Measurements from ENCODE around the gene ALDH1L1.

Gene ALDH1L1

DNA sequence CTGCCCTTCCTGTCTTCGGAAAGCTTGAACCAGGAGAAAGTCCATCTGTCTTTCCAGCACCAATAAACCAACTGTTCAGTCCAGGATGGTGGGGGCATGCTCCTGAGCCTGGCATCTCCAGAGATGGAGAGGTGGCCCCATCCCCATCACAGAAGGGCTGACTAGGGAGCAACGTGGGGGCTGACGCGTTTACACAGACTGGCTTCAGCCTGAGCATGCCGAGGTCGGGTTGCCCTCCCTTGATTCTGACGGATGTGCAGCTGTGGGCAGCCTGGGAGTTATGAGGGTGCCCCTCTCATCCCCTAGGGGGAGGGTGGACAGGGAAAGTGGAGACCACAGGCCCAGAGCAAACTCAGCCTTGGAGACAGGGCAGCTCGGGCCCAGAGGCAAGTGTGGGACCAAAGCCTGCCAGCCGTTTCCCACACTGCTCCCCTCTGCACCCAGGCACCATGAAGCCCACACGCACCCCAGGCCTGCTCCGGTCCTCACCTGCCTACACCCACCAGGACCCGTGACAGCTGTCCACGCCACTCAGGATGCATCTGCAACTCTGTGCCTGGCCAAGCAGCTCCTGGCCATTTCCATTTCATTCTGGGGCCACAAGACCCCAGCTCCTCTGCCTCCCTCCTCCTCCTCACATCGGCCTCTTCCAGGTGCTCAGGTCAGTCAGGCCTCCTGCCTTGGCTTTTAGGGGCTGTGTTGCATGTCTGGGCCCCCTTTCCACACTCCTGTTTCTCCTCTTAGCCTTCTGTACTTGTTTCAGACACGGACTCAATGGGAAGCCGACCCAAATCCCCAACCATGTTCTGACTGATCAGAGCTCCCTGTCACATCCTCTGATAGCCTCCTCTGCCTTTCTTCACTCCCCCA lies 48.3 kb downstream of the ALDH1L1 start:
- DNase-seq: no peak

GRCh38 chr3:126130981-126131745 lies 49.2 kb downstream of the ALDH1L1 start:
- DNase-seq: no peak

- DNase-seq: no peak
Observed at GRCh38 chr3:126130081-126130855, 50.1 kb downstream of the ALDH1L1 start.

- DNase-seq: no peak
Observed at GRCh38 chr3:126129398-126129891, 50.9 kb downstream of the ALDH1L1 start.

- DNase-seq: no peak
Observed at GRCh38 chr3:126128504-126129397, 51.6 kb downstream of the ALDH1L1 start.

GRCh38 chr3:126127904-126128303 lies 52.5 kb downstream of the ALDH1L1 start:
- DNase-seq: no peak

GRCh38 chr3:126127452-126127851 lies 52.9 kb downstream of the ALDH1L1 start:
- no peak for DNase-seq

DNA sequence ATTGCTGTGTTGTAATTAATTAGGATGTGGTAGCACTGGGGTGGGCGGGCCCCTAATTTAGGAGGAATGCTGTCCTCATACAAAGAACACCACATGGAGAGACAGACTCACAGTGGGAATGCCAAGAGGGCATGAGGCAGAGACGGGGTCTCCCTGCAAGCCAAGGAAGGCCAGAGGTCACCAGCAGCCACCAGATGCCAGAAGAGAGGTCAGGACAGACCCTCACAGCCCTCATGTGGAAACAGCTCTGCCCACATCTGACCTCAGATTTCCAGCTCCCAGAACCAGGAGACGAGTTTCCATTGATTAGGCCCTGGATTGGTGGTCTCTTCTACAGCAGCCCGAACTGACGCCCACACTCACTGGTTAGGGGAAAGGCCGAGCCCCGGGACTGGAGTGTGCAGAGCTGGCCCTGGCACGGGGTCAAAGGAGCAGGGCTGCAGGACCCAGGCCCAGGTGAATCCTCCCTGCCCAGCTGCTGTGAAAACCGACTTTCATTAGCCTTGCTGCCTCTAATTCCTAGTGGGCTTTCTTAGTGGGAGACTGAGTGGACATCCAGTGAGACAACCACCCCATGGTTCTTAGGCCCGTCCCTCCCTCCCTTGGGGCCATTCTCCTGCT lies 53.5 kb downstream of the ALDH1L1 start:
- DNase-seq: no peak

DNA sequence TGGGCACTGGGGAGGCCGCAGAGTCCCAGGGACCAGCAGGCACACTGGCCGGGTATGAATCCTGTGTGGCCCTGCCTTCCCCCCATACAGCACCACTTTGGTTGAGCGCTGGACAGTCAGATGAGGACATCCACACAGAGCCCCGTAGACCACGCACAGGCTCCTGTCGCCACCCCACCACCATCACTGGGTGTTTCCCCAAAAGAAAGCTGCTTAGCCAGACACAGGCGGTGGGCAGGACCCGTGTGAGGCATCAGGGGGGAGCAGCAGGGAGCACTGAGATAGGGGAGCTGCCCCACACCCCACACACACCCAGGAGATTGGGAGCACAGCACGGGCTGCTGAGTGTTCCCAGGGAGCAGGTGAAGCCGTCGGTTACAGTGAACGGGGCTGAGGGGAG lies 54.1 kb downstream of the ALDH1L1 start:
- DNase-seq: no peak

DNA sequence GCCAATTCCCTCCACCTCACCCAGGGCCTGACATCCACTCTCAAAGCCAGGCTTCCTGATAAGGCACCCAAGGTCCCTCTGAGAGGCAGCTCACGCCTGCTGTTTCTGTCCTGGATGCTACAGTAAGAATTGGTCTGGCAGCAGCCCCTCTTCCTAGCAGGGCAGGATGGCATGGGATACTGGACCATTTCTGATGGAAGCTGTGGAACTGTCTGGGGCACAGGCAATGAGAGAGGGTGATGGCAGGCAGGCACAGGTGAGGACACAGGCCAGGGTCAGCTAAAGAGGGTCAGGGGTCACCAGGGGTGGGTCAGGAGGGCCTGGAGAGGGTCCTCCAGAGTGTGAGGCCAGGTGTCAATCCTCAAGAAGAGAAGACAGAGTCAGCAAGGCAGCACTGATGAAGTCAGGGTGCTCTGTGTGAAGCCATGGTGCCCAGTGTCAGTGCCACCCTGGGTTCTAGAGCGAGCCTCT lies 54.6 kb downstream of the ALDH1L1 start:
- no peak for DNase-seq

- no peak for DNase-seq
Observed at GRCh38 chr3:126125341-126125740, 55.0 kb downstream of the ALDH1L1 start.

- no peak for DNase-seq
Observed at GRCh38 chr3:126124896-126125295, 55.5 kb downstream of the ALDH1L1 start.

- DNase-seq: no peak
Observed at GRCh38 chr3:126124148-126124868, 56.1 kb downstream of the ALDH1L1 start.

DNA sequence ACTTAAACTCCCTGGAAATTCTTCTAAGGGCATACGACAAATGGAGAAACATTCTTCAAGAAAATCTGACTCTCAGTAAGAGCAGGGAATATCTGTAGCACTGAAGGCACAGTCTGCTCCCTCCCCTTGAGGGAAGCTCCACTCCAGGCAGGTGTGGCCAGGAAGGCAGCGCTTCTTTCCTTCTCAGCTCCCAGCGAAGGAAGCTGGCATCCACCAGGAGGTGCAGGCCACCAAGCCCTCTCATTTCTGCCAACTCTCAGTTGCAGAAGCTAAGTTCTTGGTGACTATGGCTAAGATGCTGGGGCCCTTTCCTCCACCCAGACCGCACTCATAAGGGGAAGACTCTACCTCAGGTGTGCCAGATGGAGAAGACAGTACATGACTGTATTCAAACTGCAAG lies 58.8 kb downstream of the ALDH1L1 start:
- DNase-seq: no peak

DNA sequence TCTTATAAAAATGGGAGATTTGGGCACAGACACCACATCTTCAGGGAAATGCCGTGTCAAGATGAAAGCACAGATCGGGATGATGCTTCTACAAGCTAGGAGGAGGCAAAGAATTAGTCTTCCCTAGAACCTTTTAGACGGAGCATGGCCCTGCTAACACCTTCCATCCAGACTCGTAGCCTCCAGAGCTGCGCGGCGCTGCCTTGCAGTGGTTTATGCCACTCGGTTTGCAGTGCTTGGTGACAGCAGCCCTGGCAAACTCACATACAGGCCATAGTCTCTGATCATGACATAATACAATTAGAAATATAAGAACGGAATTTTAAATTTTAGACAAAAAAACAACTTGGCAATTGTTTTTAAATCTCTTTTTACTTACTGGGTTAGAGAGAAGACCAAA lies 59.3 kb downstream of the ALDH1L1 start:
- no peak for DNase-seq

GRCh38 chr3:126119976-126120375 lies 60.4 kb downstream of the ALDH1L1 start:
- DNase-seq: no peak

DNA sequence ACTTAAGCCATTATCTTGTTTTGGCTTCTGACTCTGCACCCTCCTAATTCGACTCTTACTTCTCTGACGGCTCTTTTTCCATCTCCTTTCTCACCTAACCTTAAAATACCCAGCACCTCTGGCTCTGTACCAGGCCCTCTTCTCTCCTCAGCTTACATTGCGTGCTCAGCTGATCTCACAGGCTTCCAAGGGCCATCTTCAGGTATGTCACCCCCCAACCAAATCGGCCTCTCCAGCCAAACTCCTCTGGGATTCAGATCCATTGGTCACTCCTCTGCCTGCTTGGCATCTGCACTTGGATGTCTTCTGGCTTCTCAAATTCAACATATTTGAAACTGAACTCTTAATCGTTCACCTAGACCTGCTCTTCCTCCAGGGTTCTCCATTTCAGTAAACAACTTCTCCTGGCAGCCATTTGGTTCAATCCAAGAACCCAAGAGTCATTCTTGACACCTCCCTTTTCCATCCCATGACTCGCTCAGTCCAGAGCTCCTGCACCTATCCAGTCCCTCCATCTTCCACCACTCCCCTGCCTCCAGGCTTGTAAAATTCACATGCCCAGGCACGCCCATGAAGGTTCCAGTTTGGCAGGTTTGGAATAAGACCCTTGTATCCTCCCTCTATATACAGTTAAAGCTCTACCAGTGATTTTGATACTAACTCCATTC lies 61.2 kb downstream of the ALDH1L1 start:
- no peak for DNase-seq

GRCh38 chr3:126118591-126118990 lies 61.8 kb downstream of the ALDH1L1 start:
- DNase-seq: no peak

DNA sequence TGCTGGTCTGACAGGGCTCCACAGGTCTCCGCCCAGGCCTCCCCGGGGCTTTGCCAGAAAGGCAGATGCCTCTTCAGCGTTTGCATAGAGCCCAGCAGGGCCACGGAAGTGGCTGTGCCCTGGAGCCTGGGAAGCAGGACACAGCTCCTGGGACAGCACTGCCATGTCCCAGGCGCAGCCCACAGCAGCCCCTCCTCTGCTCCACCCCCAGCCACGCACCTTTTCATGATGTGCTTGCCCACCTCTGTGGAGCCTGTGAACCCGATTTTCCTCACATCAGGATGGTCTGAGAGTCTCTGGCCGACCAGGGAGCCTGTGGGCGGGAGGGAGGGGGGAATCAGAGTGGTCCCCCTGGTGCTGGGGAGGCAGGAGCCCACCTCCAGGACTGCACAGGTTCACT lies 62.6 kb downstream of the ALDH1L1 start:
- DNase-seq: no peak

DNA sequence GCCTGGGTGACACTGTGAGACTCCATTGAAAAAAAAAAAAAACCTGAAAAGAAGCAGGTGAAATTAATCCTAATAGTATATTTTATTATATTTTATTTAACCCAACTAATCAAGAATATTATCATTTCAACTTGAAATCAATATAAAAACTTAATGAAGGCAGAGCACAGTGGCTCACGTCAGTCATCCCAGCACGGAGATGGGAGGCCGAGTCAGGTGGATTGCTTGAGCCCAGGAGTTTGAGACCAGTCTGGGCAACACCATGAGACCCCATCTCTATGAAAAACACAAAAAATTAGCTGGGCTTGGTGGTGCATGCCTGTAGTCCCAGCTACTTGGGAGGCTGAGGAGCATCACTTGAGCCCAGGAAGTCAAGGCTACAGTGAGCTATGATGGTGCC lies 63.2 kb downstream of the ALDH1L1 start:
- no peak for DNase-seq
